GM18951 (cell line): ENCODE data around the gene ZNF891.

Source experiments
- POLR2A ChIP-seq: IDR thresholded peaks from 4 replicates; pipeline ENCODE4 v1.6.1; 2011; ENCODE audit warnings: mild to moderate bottlenecking; ENCODE audit not compliant: insufficient read length, insufficient read depth; ENCODE audit errors: extremely low read depth
- in situ Hi-C: fragments of 300-500 bp; cut with MboI; formaldehyde crosslinking; loops from one replicate; pipeline ENCODE4 v1.12.0; 2022; ENCODE audit warnings: low sequenced_read_pairs, mixed read lengths, inconsistent platforms; ENCODE audit not compliant: unreplicated experiment

The ZNF891 gene

GRCh38 chr12:133130038-133130807, at the start of gene ZNF891, which contains the start of gene ZNF10:
TSS of gene ZNF891 (minus strand) at chr12:133130274. CDS start at chr12:133121918, 8,356 bp downstream.
TSS of gene ZNF10 (plus strand) at chr12:133130627. CDS start at chr12:133144493, 13,866 bp downstream.
- in situ Hi-C loops: no loop called here
- peak; percentile 91 for TF ChIP-seq POLR2A

GRCh38 chr12:133174901-133175300, 44.8 kb upstream of the ZNF891 start:
- in situ Hi-C loops: no loop called here
- no peak for TF ChIP-seq POLR2A

- in situ Hi-C loops: no loop called here
Measured at GRCh38 chr12:133172491-133172890, 42.4 kb upstream of the ZNF891 start.

GRCh38 chr12:133165776-133166175, 35.7 kb upstream of the ZNF891 start:
- TF ChIP-seq POLR2A: no peak
- in situ Hi-C loops: no loop called here

More at GRCh38 chr12:133172491-133172890, 42.4 kb upstream of the ZNF891 start:
- TF ChIP-seq POLR2A: no peak

- no peak for TF ChIP-seq POLR2A
- in situ Hi-C loops: no loop called here
Measured at GRCh38 chr12:133156125-133156690, 26.1 kb upstream of the ZNF891 start.

- in situ Hi-C loops: no loop called here
- no peak for TF ChIP-seq POLR2A
Measured at GRCh38 chr12:133145981-133146380, 15.9 kb upstream of the ZNF891 start.

- TF ChIP-seq POLR2A: no peak
- in situ Hi-C loops: no loop called here
Measured at GRCh38 chr12:133135747-133136146, 5.7 kb upstream of the ZNF891 start.

- no peak for TF ChIP-seq POLR2A
- in situ Hi-C loops: no loop called here
Measured at GRCh38 chr12:133130808-133131128, 694 bp upstream of the ZNF891 start.

- in situ Hi-C loops: no loop called here
- TF ChIP-seq POLR2A: no peak
Measured at GRCh38 chr12:133129368-133130037, 571 bp downstream of the ZNF891 start.

- no peak for TF ChIP-seq POLR2A
- in situ Hi-C loops: no loop called here
Measured at GRCh38 chr12:133124674-133125073, 5.4 kb downstream of the ZNF891 start.

- in situ Hi-C loops: no loop called here
- no peak for TF ChIP-seq POLR2A
Measured at GRCh38 chr12:133120385-133121191, 9.5 kb downstream of the ZNF891 start.

GRCh38 chr12:133108150-133108549, 21.9 kb downstream of the ZNF891 start:
- TF ChIP-seq POLR2A: no peak
- in situ Hi-C loops: no loop called here

- TF ChIP-seq POLR2A: no peak
- in situ Hi-C loops: no loop called here
Measured at GRCh38 chr12:133107121-133107520, 23.0 kb downstream of the ZNF891 start.
